Erythroblast (primary cell): ENCODE measurements around the gene TCF12.

Experiments
- GATA1 ChIP-seq: IDR thresholded peaks from 2 replicates; pipeline ENCODE4 v1.6.1; 2011; ENCODE audit warnings: low read depth, mild to moderate bottlenecking, control low read depth, low read length, moderate library complexity
- POLR2A ChIP-seq: IDR thresholded peaks from 2 replicates; pipeline ENCODE4 v1.6.1; 2011; ENCODE audit warnings: mild to moderate bottlenecking, low read length

DNA sequence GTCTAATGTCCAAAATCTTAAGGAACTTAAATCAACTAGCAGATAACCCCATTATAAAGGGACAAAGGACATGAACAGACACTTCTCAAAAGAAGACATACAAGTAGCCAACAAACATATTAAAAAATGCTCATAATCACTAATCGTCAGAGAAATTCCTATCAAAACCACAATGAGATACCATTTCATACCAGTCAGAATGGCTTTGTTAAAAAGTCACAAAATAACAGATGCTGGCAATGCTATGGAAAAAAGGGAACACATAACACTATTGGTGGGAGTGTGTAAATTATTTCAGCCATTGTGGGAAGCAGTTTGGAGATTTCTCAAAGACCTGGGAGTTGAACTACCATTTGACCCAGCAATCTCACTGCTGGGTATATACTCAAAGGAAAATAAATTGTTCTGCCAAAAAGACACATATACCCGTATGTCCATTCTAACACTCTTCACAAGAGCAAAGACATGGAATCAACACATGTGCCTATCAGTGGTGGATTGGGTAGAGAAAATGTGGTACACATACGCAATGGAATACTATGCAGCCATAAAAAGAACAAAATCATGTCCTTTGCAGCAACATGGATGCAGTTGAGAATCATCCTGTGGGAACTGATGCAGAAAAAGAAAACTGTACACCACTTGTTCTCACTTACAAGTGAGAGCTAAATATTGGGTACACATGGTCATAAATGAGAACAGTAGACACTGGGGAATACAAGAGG, 78.5 kb downstream of the TCF12 start:
- TF ChIP-seq POLR2A, result no peak
- TF ChIP-seq GATA1, result no peak
